Measurements from ENCODE around the gene F2RL3. TPM values are rescaled to one million over a fixed set of nuclear protein-coding genes. Genes with fewer than 3 reads are reported as not detected.

The F2RL3 gene
- total RNA-seq, 2 donors from 2014 or later: 5.9 to 6.4 TPM

GRCh38 chr19:16875584-16876555 is 12.9 kb upstream of the F2RL3 start:
- Histone ChIP-seq H3K27ac (peak overlapping the region; percentile 5 to 40), H3K27me3 (no peaks in the 10 kb centered on the region), H3K4me3 (no peak overlapping the region), H3K9me3 (no peaks in the 10 kb centered on the region), H3K36me3 (peaks cover 66% of the 10 kb centered on the region), H3K4me1 (peaks cover 0 to 7% of the 10 kb centered on the region in 2 donors)
- TF ChIP-seq, protein P1, sequence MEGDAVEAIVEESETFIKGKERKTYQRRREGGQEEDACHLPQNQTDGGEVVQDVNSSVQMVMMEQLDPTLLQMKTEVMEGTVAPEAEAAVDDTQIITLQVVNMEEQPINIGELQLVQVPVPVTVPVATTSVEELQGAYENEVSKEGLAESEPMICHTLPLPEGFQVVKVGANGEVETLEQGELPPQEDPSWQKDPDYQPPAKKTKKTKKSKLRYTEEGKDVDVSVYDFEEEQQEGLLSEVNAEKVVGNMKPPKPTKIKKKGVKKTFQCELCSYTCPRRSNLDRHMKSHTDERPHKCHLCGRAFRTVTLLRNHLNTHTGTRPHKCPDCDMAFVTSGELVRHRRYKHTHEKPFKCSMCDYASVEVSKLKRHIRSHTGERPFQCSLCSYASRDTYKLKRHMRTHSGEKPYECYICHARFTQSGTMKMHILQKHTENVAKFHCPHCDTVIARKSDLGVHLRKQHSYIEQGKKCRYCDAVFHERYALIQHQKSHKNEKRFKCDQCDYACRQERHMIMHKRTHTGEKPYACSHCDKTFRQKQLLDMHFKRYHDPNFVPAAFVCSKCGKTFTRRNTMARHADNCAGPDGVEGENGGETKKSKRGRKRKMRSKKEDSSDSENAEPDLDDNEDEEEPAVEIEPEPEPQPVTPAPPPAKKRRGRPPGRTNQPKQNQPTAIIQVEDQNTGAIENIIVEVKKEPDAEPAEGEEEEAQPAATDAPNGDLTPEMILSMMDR (IDR thresholded peaks at IDR 0.05): no peak
- no peak for DNase-seq (ENCODE audit: low spot score)

GRCh38 chr19:16876904-16877361 is 11.9 kb upstream of the F2RL3 start:
- peaks cover 0 to 7% of the 10 kb centered on the region in 2 donors for H3K4me1 ChIP-seq
- no peaks in the 10 kb centered on the region for H3K27me3 ChIP-seq
- TF ChIP-seq, protein P1 (IDR thresholded peaks at IDR 0.05): no peak
- no peak for DNase-seq (ENCODE audit: low spot score)
- H3K36me3 ChIP-seq: peaks cover 57% of the 10 kb centered on the region
- H3K4me3 ChIP-seq: no peak overlapping the region
- H3K9me3 ChIP-seq: peaks cover 0 to 10% of the 10 kb centered on the region in 2 donors
- peak overlapping the region; percentile 5 to 40 for H3K27ac ChIP-seq

GRCh38 chr19:16877581-16877980 is 11.2 kb upstream of the F2RL3 start:
- H3K4me3 ChIP-seq: no peak overlapping the region
- peaks cover 54% of the 10 kb centered on the region for H3K36me3 ChIP-seq
- peak overlapping the region in 1 of 2 donors; percentile 40 for H3K27ac ChIP-seq
- TF ChIP-seq, protein P1 (IDR thresholded peaks at IDR 0.05): no peak
- no peaks in the 10 kb centered on the region for H3K27me3 ChIP-seq
- peaks cover 0 to 17% of the 10 kb centered on the region in 2 donors for H3K9me3 ChIP-seq
- H3K4me1 ChIP-seq: peaks cover 0 to 7% of the 10 kb centered on the region in 2 donors
- DNase-seq (ENCODE audit: low spot score): no peak

DNA sequence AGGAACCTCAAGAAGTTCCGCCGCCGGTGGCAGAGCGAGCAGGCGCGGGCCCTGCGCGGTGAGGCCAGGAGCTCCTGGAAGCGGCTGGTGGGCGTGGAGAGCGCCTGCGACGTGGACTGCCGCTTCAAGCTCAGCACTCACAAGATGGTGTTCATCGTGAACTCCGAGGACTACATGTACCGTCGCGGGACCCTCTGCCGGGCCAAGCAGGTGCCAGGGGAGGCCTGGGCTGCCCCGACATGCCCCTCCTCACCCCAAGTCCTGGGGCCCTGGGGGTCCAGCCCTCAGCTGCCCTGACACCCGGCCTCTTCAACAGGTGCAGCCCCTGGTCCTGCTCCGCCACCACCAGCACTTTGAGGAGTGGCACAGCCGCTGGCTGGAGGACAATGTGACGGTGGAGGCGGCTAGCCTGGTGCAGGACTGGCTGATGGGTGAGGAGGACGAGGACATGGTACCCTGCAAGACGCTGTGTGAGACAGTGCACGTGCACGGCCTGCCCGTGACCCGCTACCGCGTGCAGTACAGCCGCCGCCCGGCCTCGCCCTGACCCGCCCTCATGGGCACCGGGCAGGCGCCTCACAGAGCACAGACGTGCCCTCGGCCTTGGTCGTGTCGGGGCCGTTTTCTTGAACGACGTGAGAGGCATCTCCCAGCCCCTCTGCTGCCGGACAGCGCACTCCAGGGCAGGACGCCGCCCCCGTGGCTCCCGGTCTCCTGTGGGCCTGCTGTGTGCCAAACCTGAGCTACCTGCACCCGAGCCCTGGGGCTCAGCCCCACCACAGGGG is 10.4 kb upstream of the F2RL3 start:
- Histone ChIP-seq H3K9me3 (peaks cover 0 to 17% of the 10 kb centered on the region in 2 donors), H3K27me3 (no peaks in the 10 kb centered on the region), H3K27ac (no peak overlapping the region), H3K4me3 (no peak overlapping the region), H3K4me1 (peaks cover 0 to 7% of the 10 kb centered on the region in 2 donors), H3K36me3 (peaks cover 48% of the 10 kb centered on the region)
- no peak for DNase-seq (ENCODE audit: low spot score)
- TF ChIP-seq, protein P1 (IDR thresholded peaks at IDR 0.05): no peak

GRCh38 chr19:16880884-16881554 is 7.8 kb upstream of the F2RL3 start:
- Histone ChIP-seq H3K27ac (no peak overlapping the region), H3K4me1 (peaks cover 0 to 5% of the 10 kb centered on the region in 2 donors), H3K27me3 (no peaks in the 10 kb centered on the region), H3K9me3 (peaks cover 0 to 17% of the 10 kb centered on the region in 2 donors), H3K4me3 (no peak overlapping the region), H3K36me3 (peaks cover 41% of the 10 kb centered on the region)
- TF ChIP-seq, protein P1 (IDR thresholded peaks at IDR 0.05): no peak
- DNase-seq (ENCODE audit: low spot score): no peak

Measured in right atrium auricular region (tissue), 2 donors.